Measurements from ENCODE around the gene SENP7.

DNA sequence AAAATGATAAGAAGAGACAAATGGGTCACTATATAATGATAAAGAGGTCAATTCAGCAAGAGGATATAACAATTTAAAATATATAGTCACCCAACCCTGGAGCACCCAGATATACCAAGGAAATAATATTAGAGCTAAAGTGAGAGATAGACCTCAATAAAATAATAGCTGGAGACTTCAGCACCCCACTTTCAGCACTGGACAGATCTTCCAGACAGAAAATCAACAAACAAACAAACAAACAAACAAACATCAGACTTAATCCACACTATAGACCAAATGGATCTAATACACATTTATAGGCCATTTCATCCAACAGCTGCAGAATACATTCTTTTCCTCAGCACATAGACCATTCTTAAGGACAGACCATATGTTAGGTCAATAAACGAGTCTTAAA, 79.4 kb downstream of the SENP7 start:
- TF ChIP-seq POLR2AphosphoS5 (IDR thresholded peaks at IDR 0.05; ENCODE audit: low read depth, low read length), result no peak
- TF ChIP-seq POLR2A (IDR thresholded peaks at IDR 0.05; ENCODE audit: low read depth, low read length), result no peak
- TF ChIP-seq SPI1 (IDR thresholded peaks at IDR 0.05; ENCODE audit: low read depth, low read length), result no peak
- no peak for TF ChIP-seq TAF1 (IDR thresholded peaks at IDR 0.05; ENCODE audit: low read depth, low read length)
- TF ChIP-seq POU2F2 (IDR thresholded peaks at IDR 0.05; ENCODE audit: low read depth, low read length), result no peak
- no peak for TF ChIP-seq PAX5 (IDR thresholded peaks at IDR 0.05; ENCODE audit: insufficient read depth, low read length, severe bottlenecking)
